ENCODE measurements around the gene ZNF618.

ZNF618 gene

GRCh38 chr9:113934829-113935676 is 58.9 kb downstream of the ZNF618 start:
- DNase-seq (ENCODE audit: low spot score): no peak

GRCh38 chr9:113935677-113936380 is 59.7 kb downstream of the ZNF618 start:
- DNase-seq (ENCODE audit: low spot score): no peak

GRCh38 chr9:113940077-113940476 is 64.0 kb downstream of the ZNF618 start:
- no peak for DNase-seq (ENCODE audit: low spot score)

- no peak for DNase-seq (ENCODE audit: low spot score)
Measured at GRCh38 chr9:113941056-113941455, 64.9 kb downstream of the ZNF618 start.

- no peak for DNase-seq (ENCODE audit: low spot score)
Measured at GRCh38 chr9:113941526-113941925, 65.4 kb downstream of the ZNF618 start.

- no peak for DNase-seq (ENCODE audit: low spot score)
Measured at GRCh38 chr9:113943112-113944009, 67.3 kb downstream of the ZNF618 start.

GRCh38 chr9:113945784-113946183 is 69.7 kb downstream of the ZNF618 start:
- DNase-seq (ENCODE audit: low spot score): no peak

GRCh38 chr9:113946496-113947115 is 70.5 kb downstream of the ZNF618 start:
- DNase-seq (ENCODE audit: low spot score): no peak

- DNase-seq (ENCODE audit: low spot score): no peak
Measured at GRCh38 chr9:113947941-113948340, 71.8 kb downstream of the ZNF618 start.

GRCh38 chr9:113948891-113949570 is 72.9 kb downstream of the ZNF618 start:
- DNase-seq (ENCODE audit: low spot score): no peak

GRCh38 chr9:113949571-113950078 is 73.5 kb downstream of the ZNF618 start:
- DNase-seq (ENCODE audit: low spot score): no peak

- no peak for DNase-seq (ENCODE audit: low spot score)
Measured at GRCh38 chr9:113950195-113951031, 74.3 kb downstream of the ZNF618 start.

GRCh38 chr9:113951032-113951372 is 74.9 kb downstream of the ZNF618 start:
- no peak for DNase-seq (ENCODE audit: low spot score)

- no peak for DNase-seq (ENCODE audit: low spot score)
Measured at GRCh38 chr9:113952676-113953075, 76.6 kb downstream of the ZNF618 start.

GRCh38 chr9:113953531-113953930 is 77.4 kb downstream of the ZNF618 start:
- DNase-seq (ENCODE audit: low spot score): no peak

- no peak for DNase-seq (ENCODE audit: low spot score)
Measured at GRCh38 chr9:113954591-113954990, 78.5 kb downstream of the ZNF618 start.

GRCh38 chr9:113955076-113955752 is 79.1 kb downstream of the ZNF618 start:
- DNase-seq (ENCODE audit: low spot score): no peak

GRCh38 chr9:113956901-113957300 is 80.8 kb downstream of the ZNF618 start:
- no peak for DNase-seq (ENCODE audit: low spot score)

- DNase-seq (ENCODE audit: low spot score): no peak
Measured at GRCh38 chr9:113957351-113957750, 81.2 kb downstream of the ZNF618 start.

Data from SW480 (cell line).